GM12892 (cell line): ENCODE results near the gene PROC.

Experiments used
- POLR2A ChIP-seq: IDR thresholded peaks from 2 replicates; pipeline ENCODE4 v1.6.1; 2011; ENCODE audit warnings: low read depth, low read length, control low read depth
- POLR2AphosphoS5 ChIP-seq: IDR thresholded peaks from 2 replicates; pipeline ENCODE4 v1.6.1; 2011; ENCODE audit warnings: low read depth, low read length, control low read depth
- TAF1 ChIP-seq: IDR thresholded peaks from 2 replicates; pipeline ENCODE4 v1.6.1; 2011; ENCODE audit warnings: low read depth, mild to moderate bottlenecking, control low read depth, low read length, borderline replicate concordance

- no peak for TF ChIP-seq POLR2AphosphoS5
- no peak for TF ChIP-seq POLR2A
- TF ChIP-seq TAF1, result no peak
Measured at GRCh38 chr2:127404466-127405254, 13.6 kb upstream of the PROC start.
